Retinal pigment epithelial cell (primary cell): ENCODE results near the gene ROR2.

Experiments
- DNase-seq: peaks from one replicate; pipeline ENCODE4 v3.0.0-alpha.2; 2010; ENCODE audit warnings: low read depth
- H3K4me3 ChIP-seq: 2 replicates; pipeline ENCODE4 v1.5.1; 2011; ENCODE audit warnings: mild to moderate bottlenecking, low read length, control low read depth, moderate library complexity
- CTCF ChIP-seq: conservative IDR thresholded peaks from 2 replicates; pipeline ENCODE4 v1.5.1; 2011; ENCODE audit warnings: low read depth, low read length, control low read depth, inconsistent platforms

The ROR2 gene

GRCh38 chr9:91781906-91782305 is 168.1 kb downstream of the ROR2 start:
- H3K4me3 ChIP-seq, result no peak overlapping the region
- no peak for TF ChIP-seq CTCF
- no peak for DNase-seq

- TF ChIP-seq CTCF, result no peak
- no peak overlapping the region for H3K4me3 ChIP-seq
- no peak for DNase-seq
These were observed 168.9 kb downstream of the ROR2 start for GRCh38 chr9:91781116-91781515.

- DNase-seq, result no peak
- no peak overlapping the region for H3K4me3 ChIP-seq
- TF ChIP-seq CTCF, result no peak
These were observed 172.0 kb downstream of the ROR2 start for GRCh38 chr9:91778031-91778430.

GRCh38 chr9:91777292-91777830 is 172.7 kb downstream of the ROR2 start:
- no peak for DNase-seq
- H3K4me3 ChIP-seq, result no peak overlapping the region
- TF ChIP-seq CTCF, result no peak

GRCh38 chr9:91776409-91777291 is 173.4 kb downstream of the ROR2 start:
- no peak for TF ChIP-seq CTCF
- DNase-seq, result no peak
- H3K4me3 ChIP-seq, result no peak overlapping the region

GRCh38 chr9:91775708-91776028 is 174.4 kb downstream of the ROR2 start:
- no peak for DNase-seq
- H3K4me3 ChIP-seq, result no peak overlapping the region
- no peak for TF ChIP-seq CTCF
